Vagina (tissue), 2 donors: ENCODE data around the gene DGKH.
"Not testable (repeated sequence)": the region's sequence is repeated elsewhere in the genome, so short reads cannot be mapped to it uniquely, and the experiment has no call there.

Experiments used
- CTCF ChIP-seq, 3 experiments: fragments of 450-650 bp in 2 of 3; fragments of 200-600 bp in 1 of 3; sonication (generic) in 1 of 3; IDR thresholded peaks; one replicate each; pipeline ENCODE4 v1.5.1; 2017 to 2019; ENCODE audit warnings: antibody characterized with exemption in 3 of 3, mild to moderate bottlenecking in 2 of 3, moderate library complexity in 2 of 3
- POLR2A ChIP-seq, 2 donors: fragments of 450-650 bp; IDR thresholded peaks; one replicate each; pipeline ENCODE4 v1.6.1; 2017; ENCODE audit warnings: antibody characterized with exemption in 2 of 2, mild to moderate bottlenecking in 2 of 2, moderate library complexity in 2 of 2

DNA sequence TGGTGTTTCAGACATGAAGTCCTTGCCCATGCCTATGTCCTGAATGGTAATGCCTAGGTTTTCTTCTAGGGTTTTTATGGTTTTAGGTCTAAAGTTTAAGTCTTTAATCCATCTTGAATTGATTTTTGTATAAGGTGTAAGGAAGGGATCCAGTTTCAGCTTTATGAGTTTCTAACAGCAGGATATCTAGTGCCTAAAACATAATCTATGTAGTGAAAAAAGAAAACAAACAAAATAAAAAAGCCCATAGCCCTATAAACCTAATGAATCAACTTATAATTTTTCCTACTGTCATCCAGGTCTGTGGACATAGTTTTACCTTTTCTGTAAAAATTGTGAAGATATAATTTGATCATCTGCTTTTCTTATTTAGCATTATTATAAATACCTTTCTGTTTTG lies 115.5 kb downstream of the DGKH start:
- not testable (repeated sequence) for TF ChIP-seq CTCF, POLR2A (IDR thresholded peaks at IDR 0.05)
